HG03039 (cell line): ENCODE results near the gene NFKBIE.
"Not testable (repeated sequence)": the region's sequence is repeated elsewhere in the genome, so short reads cannot be mapped to it uniquely, and the experiment has no call there.

Experiments used
- ATAC-seq: cut with Tn5 transposase; IDR thresholded peaks from one replicate; pipeline ENCODE4 v1.9.1; 2021; ENCODE audit warnings: mild to moderate bottlenecking, moderate library complexity; ENCODE audit not compliant: unreplicated experiment

Gene NFKBIE

GRCh38 chr6:44246663-44247337, 18.6 kb downstream of the NFKBIE start, which contains the start of gene HSP90AB1:
Gene HSP90AB1 (plus strand): TSS chr6:44247101. CDS start chr6:44248630, 1,529 bp downstream.
- peak; percentile 56 for ATAC-seq

GRCh38 chr6:44245912-44246662, 19.3 kb downstream of the NFKBIE start:
- ATAC-seq = peak; percentile 46

GRCh38 chr6:44245391-44245911, 19.9 kb downstream of the NFKBIE start:
- no peak for ATAC-seq

DNA sequence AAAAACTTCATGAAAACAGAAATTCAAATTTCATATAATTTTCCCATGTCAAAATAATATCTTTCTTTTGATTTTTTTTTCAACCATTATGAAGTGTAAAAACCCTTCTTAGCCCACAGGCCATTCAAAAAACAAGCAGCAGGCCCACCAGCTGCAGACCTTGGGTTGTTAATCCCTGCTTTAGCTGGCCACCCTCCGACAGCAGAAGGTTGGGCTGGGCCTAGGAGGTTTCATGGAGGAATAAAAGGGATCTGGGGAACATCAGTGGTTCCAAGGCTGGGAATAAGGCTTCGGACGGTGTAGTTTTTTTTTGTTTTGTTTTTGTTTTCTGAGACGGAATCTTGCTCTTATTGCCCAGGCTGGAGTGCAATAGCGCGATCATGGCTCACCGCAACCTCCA, 22.0 kb downstream of the NFKBIE start:
- ATAC-seq = no peak

DNA sequence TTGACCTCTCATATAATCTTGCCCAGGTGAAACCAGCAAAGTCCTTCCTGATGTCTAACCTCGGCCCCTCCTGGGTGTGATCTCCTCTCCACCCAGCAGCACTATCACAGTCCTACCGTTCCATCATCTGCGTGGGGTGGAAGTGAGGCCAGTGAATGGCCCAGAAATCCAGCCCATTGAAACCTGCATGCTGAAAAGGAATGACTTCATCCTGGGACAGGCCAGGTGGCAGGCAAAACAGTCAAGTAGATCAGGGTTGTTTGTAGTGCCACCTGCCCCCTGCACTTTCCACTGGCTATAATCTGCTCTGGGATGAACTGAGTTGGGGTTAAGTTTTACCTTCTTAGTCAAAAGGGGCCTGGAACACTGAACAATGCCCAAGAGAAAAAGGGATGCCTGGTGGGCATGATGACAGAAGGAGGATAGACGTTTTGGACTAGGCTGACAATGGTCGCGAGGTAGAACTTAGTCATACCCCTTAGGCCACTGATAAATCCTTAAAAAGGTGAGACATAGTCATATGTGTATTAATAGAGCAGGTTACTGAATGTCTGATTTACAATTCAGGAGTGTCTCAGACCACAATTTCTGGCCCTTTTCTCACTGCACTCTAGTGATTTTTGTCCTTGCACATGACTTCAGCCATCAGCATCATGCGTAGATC, 26.5 kb downstream of the NFKBIE start:
- no peak for ATAC-seq

DNA sequence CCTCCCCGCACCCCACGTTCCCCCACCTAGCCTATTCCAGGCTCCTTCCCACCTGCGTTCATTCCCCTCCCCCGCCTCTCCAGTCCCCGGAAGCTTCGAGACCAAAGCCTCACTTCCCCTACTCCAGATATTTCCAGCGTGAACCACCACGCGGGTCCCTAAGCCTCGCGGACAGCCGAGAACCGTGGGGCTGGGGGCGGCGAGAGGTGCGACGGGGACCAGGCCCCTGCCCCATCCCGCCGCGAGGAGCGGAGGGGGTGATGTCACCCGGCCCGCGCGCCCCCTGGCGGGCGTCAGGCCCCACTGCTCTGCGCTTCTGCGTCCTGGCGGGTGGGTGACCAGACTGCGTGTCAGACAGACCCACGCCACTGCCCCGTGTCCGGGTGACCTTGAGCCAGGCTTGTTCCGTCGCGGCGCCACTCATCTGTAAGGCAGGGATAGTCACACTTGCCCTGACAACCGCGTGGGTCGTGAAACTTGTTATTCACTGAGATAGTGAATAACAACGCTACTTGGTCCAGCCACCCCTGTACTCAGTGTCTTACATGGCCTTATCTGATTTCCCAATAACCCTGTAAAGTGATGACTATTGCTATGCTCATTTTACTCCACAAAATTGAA, 27.4 kb downstream of the NFKBIE start:
- peak; percentile 58 for ATAC-seq

GRCh38 chr6:44237021-44237812, 28.1 kb downstream of the NFKBIE start:
- ATAC-seq = peak; percentile 40

- no peak for ATAC-seq
Observed at GRCh38 chr6:44235891-44236516, 29.3 kb downstream of the NFKBIE start.

DNA sequence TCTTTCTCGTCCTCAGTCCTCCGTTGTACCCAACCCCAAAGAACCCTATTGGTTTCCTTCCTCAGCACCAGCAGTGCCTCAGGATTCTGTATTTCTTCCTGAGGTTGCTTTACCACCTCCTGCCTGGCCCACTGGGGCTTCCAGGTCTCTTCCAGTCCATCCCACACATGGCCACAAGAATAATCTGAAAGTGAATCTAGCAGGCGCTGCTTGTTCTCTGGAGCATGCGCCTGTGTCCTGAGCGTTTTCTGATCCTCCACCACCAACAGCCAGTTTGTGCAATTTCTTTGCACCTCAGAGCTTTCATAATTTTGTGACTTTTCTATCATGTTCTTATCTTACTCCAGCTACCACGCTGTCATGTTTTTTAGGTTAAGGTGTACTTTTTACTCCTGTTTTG, 30.1 kb downstream of the NFKBIE start:
- no peak for ATAC-seq

GRCh38 chr6:44234101-44235025, 31.0 kb downstream of the NFKBIE start:
- ATAC-seq = no peak

DNA sequence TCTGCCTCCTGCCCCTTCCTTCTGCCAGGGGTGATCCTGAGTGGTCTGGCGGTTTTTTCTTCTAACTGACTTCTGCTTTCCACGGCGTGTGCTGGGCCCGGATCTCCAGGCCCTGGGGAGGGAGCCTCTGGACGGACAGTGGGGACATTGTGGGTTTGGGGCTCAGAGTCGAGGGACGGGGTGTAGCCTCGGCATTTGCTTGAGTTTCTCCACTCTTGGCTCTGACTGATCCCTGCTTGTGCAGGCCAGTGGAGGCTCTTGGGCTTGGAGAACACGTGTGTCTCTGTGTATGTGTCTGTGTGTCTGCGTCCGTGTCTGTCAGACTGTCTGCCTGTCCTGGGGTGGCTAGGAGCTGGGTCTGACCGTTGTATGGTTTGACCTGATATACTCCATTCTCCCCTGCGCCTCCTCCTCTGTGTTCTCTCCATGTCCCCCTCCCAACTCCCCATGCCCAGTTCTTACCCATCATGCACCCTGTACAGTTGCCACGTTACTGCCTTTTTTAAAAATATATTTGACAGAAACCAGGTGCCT, 31.7 kb downstream of the NFKBIE start:
- ATAC-seq = no peak

DNA sequence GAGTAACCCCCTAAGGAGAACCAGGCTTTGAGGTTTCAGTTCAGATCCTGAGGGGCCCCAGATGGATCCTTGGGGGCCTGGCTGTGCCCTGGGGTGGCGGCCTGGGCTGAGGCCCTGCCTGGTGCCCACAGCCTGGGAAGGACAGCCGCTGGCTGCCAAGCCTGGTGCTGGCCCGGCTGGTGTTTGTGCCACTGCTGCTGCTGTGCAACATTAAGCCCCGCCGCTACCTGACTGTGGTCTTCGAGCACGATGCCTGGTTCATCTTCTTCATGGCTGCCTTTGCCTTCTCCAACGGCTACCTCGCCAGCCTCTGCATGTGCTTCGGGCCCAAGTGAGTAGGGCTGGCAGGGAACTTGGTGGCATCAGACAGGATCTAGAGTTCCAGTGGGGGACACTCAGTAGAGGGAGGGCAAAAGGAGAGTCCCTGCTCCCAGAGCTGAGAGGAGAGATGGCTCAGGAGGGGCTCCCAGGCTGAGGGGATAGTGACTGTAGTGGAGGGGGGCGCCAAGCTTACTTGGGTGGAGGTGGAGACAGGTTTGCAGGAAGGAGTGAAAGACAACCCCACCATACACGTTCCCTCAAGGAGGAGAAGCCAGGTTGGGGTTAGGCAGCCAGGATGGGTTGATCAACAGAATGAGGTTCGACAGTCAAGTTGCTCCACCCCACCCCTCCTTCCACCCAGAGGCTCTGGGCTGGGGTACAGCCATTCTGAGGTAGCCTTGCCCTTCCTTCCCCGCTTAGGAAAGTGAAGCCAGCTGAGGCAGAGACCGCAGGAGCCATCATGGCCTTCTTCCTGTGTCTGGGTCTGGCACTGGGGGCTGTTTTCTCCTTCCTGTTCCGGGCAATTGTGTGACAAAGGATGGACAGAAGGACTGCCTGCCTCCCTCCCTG, 32.4 kb downstream of the NFKBIE start:
- no peak for ATAC-seq

DNA sequence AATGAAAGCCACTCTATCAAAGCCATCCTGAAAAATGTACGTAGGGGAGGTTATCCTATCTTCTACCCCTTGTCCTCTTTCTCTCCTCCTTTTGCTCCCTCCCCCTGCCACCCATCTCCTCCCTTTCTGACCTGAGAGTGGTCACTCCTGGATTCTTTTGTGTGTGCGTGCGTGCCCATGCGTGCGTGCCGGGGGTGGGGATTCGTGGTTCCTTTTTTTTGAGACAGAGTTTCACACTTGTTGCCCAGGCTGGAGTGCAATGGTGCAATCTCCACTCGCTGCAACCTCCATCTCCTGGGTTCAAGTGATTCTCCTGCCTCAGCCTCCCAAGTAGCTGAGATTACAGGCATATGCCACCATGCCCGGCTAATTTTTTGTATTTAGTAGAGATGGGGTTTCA, 33.9 kb downstream of the NFKBIE start:
- not testable (repeated sequence) for ATAC-seq

- ATAC-seq = no peak
Observed at GRCh38 chr6:44230034-44230675, 35.2 kb downstream of the NFKBIE start.

- ATAC-seq = no peak
Observed at GRCh38 chr6:44229376-44230033, 35.8 kb downstream of the NFKBIE start.

GRCh38 chr6:44228836-44229235, 36.5 kb downstream of the NFKBIE start:
- no peak for ATAC-seq

GRCh38 chr6:44228433-44228832, 36.9 kb downstream of the NFKBIE start:
- ATAC-seq = no peak
